Subcutaneous abdominal adipose tissue (tissue), 5 donors: ENCODE measurements around the gene MDGA2.

Experiments used
- H3K27ac ChIP-seq: one replicate; pipeline ENCODE4 v1.7.0; 2013; ENCODE audit warnings: low read depth, mild to moderate bottlenecking, inconsistent platforms, low read length, moderate library complexity
- H3K27me3 ChIP-seq, 5 donors: one replicate each; pipeline ENCODE4 v1.7.0; 2013; ENCODE audit warnings: low read length in 5 of 5, inconsistent platforms in 1 of 5; ENCODE audit not compliant: control insufficient read depth in 5 of 5, insufficient read depth in 4 of 5
- H3K36me3 ChIP-seq, 5 donors: one replicate each; pipeline ENCODE4 v1.7.0; 2013; ENCODE audit warnings: low read length in 5 of 5; ENCODE audit not compliant: control insufficient read depth in 5 of 5, insufficient read depth in 5 of 5
- H3K4me1 ChIP-seq, 5 donors: one replicate each; pipeline ENCODE4 v1.7.0; 2013; ENCODE audit warnings: low read length in 5 of 5, mild to moderate bottlenecking in 3 of 5, moderate library complexity in 1 of 5; ENCODE audit not compliant: control insufficient read depth in 5 of 5, insufficient read depth in 5 of 5
- H3K4me3 ChIP-seq, 5 donors: one replicate each; pipeline ENCODE4 v1.7.0; 2013; ENCODE audit warnings: low read length in 5 of 5, low read depth in 1 of 5
- H3K9ac ChIP-seq, 5 donors: one replicate each; pipeline ENCODE4 v1.7.0; 2013; ENCODE audit warnings: low read length in 5 of 5, mild to moderate bottlenecking in 4 of 5, moderate library complexity in 3 of 5
- H3K9me3 ChIP-seq, 5 donors: one replicate each; pipeline ENCODE4 v1.7.0; 2013; ENCODE audit warnings: low read length in 5 of 5; ENCODE audit not compliant: control insufficient read depth in 5 of 5
- donor health status: healthy.
- donor health status: healthy.
- donor health status: healthy.
- donor health status: healthy.
- donor health status: healthy.

MDGA2 gene

DNA sequence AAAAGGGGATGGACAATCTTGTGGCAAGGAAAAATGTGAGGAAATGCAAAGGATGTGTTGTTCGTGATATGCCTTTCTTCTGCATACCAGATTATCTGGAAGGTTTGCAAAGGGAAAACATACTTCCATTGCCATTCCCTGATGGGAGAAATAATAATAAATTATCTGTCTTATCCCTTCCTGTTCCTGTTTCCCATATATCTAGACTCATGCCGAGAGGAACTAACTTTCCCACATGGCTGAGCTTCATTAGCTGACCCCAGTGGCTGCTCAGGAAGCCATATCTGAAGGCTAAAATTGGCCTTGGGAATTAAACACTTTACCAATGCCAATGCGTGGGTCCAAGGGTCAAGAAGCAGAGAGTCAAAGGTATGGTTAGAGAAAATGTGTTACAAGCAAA lies 439.8 kb downstream of the MDGA2 start:
- Histone ChIP-seq H3K9ac (no peak overlapping the region), H3K4me3 (no peak overlapping the region), H3K27ac (no peak overlapping the region), H3K36me3 (no peaks in the 10 kb centered on the region), H3K27me3 (no peaks in the 10 kb centered on the region), H3K9me3 (no peaks in the 10 kb centered on the region), H3K4me1 (no peaks in the 10 kb centered on the region)

DNA sequence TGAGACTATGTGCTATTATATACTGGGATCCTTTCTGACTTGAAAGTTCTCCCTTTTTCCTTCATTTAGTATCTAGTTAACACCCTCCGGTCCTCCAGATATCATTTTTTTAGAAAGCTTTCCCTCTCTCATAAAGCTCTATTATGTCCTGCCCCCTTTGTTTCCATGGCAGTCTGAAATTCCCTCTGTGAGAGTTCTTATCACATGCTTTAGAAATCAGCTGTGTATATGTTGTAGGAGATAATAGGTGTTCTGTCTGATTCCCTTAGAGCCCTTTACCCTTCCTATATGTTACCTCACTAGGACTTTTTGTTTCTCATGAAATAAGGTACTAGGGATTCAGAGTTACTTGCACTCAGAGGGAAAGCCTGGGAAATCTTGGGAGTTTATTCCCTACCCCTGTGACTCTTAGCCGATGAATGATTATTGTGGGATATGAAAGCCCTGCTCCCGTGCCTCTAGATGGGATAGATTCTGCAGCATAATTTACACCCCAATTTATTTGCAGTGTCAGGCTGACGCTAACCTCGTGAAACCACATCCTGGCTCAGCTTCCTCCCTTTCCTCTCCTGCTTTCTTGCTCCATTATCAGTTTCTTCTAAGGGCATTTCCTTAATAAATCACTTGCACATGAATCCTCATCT lies 448.4 kb downstream of the MDGA2 start:
- Histone ChIP-seq H3K4me3 (no peak overlapping the region), H3K36me3 (no peaks in the 10 kb centered on the region), H3K4me1 (no peaks in the 10 kb centered on the region), H3K9ac (no peak overlapping the region), H3K27me3 (no peaks in the 10 kb centered on the region), H3K9me3 (no peaks in the 10 kb centered on the region), H3K27ac (no peak overlapping the region)

DNA sequence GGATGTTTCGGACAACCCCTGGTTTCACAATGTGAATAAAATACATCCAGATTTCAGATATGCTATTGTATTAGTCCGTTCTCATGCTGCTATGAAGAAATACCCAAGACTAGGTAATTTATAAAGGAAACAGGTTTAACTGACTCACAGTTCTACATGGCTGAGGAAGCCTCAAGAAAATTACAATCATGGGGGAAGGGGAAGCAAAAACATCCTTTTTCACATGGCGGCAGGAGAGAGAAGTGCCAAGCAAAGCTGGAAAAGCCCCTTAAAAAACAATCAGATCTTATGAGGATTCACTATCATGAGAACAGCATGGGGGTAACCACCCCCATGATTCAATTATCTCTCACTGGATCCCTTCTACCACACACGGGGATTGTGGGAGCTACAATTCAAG lies 451.7 kb downstream of the MDGA2 start:
- Histone ChIP-seq H3K9me3 (no peaks in the 10 kb centered on the region), H3K9ac (no peak overlapping the region), H3K27ac (no peak overlapping the region), H3K36me3 (no peaks in the 10 kb centered on the region), H3K4me1 (no peaks in the 10 kb centered on the region), H3K27me3 (no peaks in the 10 kb centered on the region), H3K4me3 (no peak overlapping the region)

DNA sequence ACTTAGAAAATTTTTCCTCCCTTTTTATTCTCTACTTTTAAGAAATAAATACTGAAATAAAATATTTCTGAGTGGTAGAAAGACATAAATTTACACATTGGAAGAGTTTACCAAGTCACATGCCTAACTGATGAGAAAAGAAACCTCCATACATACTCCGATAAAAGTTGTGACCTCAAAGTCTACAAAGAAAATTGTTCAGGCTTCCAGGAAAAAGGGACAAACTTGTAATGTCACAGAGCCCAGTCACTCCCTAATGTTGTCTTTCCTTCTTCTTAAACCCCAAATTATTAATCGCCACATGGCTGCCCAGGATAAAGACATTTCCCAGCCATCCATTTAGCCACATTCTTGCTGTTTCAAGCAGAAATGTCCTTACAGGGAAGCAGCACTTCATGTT lies 455.3 kb downstream of the MDGA2 start:
- Histone ChIP-seq H3K9me3 (no peaks in the 10 kb centered on the region), H3K36me3 (no peaks in the 10 kb centered on the region), H3K4me3 (no peak overlapping the region), H3K9ac (no peak overlapping the region), H3K27me3 (no peaks in the 10 kb centered on the region), H3K27ac (no peak overlapping the region), H3K4me1 (no peaks in the 10 kb centered on the region)

DNA sequence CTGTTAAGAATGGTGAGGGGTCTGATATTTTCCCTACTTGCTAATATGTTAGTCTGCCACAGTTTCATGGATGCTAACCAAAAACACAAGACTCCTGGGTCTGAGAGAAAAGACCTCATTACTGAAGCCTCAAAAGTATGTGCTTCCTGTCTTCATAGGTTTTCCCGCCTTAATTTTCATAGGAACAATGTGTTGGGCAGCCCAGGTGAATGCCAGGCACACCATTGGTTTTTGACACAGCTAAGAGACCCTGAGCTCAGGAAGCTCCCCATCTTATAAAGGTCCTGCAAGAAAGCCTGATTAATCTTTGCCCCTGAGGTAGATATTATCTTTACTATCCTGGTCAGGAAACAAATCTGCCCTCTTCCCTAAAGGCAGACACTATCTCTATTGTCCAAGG lies 464.1 kb downstream of the MDGA2 start:
- Histone ChIP-seq H3K27me3 (no peaks in the 10 kb centered on the region), H3K4me3 (no peak overlapping the region), H3K9me3 (peaks cover 0 to 2% (median 0%) of the 10 kb centered on the region in 5 donors), H3K4me1 (no peaks in the 10 kb centered on the region), H3K36me3 (no peaks in the 10 kb centered on the region), H3K27ac (no peak overlapping the region), H3K9ac (no peak overlapping the region)

DNA sequence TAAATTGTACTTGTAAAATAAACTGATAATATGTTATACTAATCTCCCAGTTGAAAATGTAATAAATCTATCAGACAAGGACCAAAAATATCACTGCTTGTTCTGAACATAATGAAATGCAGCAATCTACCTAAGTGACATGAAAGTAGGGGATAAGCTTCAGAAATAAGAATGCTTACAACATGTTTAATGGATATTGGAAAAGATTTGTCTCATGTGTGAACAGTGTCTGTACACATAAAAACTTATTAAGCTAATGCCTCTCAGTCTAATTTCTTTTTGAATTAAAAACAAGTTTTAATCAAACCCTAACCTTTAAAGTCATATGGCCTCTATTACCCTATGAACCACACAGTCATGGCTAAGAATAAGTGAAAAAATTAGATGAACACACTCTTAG lies 465.3 kb downstream of the MDGA2 start:
- Histone ChIP-seq H3K27me3 (no peaks in the 10 kb centered on the region), H3K4me3 (no peak overlapping the region), H3K9me3 (peaks cover 0 to 2% (median 0%) of the 10 kb centered on the region in 5 donors), H3K27ac (no peak overlapping the region), H3K9ac (no peak overlapping the region), H3K4me1 (no peaks in the 10 kb centered on the region), H3K36me3 (no peaks in the 10 kb centered on the region)

DNA sequence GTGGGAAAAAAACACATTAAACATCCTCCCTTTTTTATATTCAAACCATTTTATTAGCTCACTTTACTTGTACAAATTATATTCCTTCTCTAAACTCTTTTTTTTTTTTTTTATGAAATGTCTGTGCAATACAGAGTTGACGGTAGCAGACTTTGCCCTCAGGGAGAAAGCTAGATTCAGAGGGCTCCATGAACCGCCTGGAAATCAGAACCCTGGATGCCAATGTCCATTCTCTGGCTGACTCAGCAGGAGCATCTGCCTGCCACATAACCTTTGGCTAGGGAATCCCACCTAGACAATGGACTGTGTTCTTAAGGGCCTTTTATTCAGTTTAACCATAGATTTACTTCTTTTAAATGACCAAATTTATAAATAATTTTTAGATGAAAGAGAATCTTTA lies 467.0 kb downstream of the MDGA2 start:
- Histone ChIP-seq H3K9ac (no peak overlapping the region), H3K27me3 (no peaks in the 10 kb centered on the region), H3K27ac (no peak overlapping the region)

DNA sequence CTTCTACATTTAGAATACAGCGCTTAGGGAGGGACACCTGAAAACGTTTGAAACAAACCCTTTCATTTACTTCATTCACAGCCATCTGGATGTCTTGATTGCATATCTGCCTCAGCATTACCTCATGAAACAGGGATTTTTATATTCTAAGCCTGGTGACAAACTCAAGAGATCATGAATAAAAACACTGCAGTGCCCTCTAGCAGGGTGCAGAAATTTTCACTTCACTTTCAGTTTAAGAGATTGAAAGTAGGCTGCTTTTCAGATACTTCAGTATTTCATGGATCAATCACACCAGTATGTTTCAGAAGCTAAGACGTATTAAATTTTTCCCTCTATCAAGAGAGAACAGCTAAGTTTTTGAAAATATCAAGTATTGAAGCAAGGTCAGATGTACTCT lies 467.8 kb downstream of the MDGA2 start:
- no peaks in the 10 kb centered on the region for H3K27me3 ChIP-seq
- no peaks in the 10 kb centered on the region for H3K36me3 ChIP-seq
- H3K9ac ChIP-seq: no peak overlapping the region
- H3K9me3 ChIP-seq: peaks cover 0 to 2% (median 0%) of the 10 kb centered on the region in 5 donors
- no peak overlapping the region for H3K27ac ChIP-seq
- no peak overlapping the region for H3K4me3 ChIP-seq
- no peaks in the 10 kb centered on the region for H3K4me1 ChIP-seq

More for the DNA sequence above, 467.0 kb downstream of the MDGA2 start:
- H3K4me1 ChIP-seq: no peaks in the 10 kb centered on the region
- no peaks in the 10 kb centered on the region for H3K36me3 ChIP-seq
- peaks cover 0 to 2% (median 0%) of the 10 kb centered on the region in 5 donors for H3K9me3 ChIP-seq
- no peak overlapping the region for H3K4me3 ChIP-seq

DNA sequence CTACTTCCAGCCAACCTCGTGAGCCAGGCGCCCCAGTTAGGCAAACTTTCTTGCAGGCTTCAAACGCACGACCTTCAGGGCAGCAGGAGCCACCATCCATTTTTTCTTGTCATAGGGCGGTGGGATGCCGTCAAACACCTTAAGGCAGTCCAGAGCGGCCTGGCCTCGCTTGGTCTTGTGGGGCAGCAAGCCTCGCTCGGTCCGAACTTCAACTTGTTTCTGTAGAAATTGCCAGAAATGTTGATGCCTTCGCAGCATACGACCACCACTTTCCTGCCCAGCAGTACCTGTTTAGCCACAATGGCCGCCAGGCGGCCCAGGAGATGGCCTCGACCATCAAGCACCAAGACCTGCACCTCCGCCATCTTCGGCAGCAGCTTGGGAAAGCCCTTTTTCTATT lies 474.7 kb downstream of the MDGA2 start:
- Histone ChIP-seq H3K4me1 (no peaks in the 10 kb centered on the region), H3K36me3 (no peaks in the 10 kb centered on the region), H3K27ac (no peak overlapping the region), H3K4me3 (no peak overlapping the region), H3K9ac (no peak overlapping the region), H3K27me3 (no peaks in the 10 kb centered on the region), H3K9me3 (no peaks in the 10 kb centered on the region)

DNA sequence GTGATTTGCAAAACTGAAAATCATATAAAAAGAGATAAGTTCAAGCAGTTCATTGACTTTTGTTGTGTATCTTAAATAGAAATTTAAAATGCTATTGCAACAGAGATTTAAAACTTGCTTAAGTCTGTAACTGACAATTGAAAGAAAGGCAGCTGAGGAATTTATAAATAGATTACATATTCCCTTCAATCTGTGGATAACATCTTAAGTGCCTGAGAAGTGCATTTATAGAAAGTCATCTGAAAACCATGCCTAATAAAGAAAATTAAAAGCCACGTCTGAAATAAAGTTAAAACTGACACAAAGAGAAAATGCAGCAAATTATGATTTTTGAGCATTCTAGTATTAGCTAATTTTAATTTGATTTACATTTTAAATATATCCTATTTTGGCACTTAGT lies 479.8 kb downstream of the MDGA2 start:
- Histone ChIP-seq H3K36me3 (no peaks in the 10 kb centered on the region), H3K9me3 (no peaks in the 10 kb centered on the region)

DNA sequence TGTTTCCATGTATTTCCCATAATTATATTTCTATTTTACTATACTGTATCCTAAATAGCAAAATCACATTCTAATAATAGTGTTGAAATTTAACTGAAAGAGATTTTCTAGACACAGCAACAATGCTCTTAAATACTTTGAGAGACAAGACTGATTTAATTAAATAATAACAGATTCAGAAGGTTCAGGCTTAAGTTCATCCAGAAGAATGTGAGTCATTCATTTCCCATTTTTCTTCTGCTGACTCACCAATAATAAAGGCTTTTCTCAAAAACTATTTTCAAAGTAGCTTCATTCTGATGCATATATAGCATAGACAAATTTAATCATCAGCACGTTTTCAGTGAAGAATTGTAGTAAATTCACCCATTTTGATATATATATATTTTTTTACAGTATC lies 481.4 kb downstream of the MDGA2 start:
- no peak overlapping the region for H3K4me3 ChIP-seq

More for the DNA sequence above, 479.8 kb downstream of the MDGA2 start:
- Histone ChIP-seq H3K4me1 (no peaks in the 10 kb centered on the region), H3K27me3 (no peaks in the 10 kb centered on the region), H3K9ac (no peak overlapping the region), H3K4me3 (no peak overlapping the region), H3K27ac (no peak overlapping the region)

More for the DNA sequence above, 481.4 kb downstream of the MDGA2 start:
- Histone ChIP-seq H3K9ac (no peak overlapping the region), H3K4me1 (no peaks in the 10 kb centered on the region), H3K36me3 (no peaks in the 10 kb centered on the region), H3K27me3 (no peaks in the 10 kb centered on the region), H3K27ac (no peak overlapping the region), H3K9me3 (no peaks in the 10 kb centered on the region)
